ENCODE data around the gene OTOS. TPM values are rescaled to one million over a fixed set of nuclear protein-coding genes. Genes with fewer than 3 reads are reported as not detected.

The OTOS gene
- total RNA-seq, 1 experiment from 2014 or later = not detected

DNA sequence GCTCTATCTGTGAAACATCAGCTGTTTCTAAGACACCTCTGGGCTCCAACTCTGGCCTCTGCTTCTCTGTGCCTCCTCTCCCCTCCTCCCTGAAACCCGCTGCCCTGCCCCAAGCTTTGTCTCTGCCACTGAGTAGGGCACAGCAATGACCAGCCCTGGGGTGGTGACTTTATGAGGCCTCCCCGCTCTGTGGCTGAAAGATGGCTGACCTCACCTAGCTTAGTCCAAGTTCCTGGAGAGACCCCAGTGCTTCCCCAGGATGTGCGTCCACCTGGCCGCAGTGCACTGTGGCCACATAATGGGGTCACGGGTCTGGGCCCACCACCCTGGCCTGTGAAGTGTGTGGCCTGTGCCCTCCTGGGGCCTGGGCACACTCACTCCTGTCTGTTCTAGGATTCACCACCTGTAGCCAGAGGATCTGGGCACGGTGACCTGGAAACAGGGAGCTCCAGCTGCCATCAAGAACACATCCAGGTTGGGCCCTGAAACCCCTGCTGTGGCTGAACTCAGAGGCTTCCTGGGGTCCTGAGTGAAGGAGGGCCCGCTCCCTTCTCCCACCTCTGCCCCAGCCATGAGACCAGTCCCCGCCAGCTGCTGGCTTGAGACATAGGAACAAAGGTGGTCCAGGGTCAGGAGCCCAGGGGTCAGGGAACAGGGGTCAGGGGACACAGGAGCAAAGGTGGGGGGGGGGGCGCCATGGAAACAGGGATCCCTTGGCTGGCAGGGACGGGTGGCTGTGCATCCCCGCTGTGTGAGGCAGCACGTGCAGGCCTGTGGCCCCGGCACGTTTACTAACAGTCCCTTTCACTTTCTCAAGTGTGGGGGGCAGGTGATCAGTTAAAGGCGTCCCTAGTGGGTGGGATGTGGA, 29.3 kb upstream of the OTOS start:
- H3K4me1 Mint-ChIP-seq (ENCODE audit: low read depth, unreplicated experiment) = no peaks in the 10 kb centered on the region
- no peak for DNase-seq
- CTCF ChIA-PET = no interaction called here
- H3K9me3 Mint-ChIP-seq (ENCODE audit: low read depth, unreplicated experiment) = no peaks in the 10 kb centered on the region
- TF ChIP-seq, protein P1, sequence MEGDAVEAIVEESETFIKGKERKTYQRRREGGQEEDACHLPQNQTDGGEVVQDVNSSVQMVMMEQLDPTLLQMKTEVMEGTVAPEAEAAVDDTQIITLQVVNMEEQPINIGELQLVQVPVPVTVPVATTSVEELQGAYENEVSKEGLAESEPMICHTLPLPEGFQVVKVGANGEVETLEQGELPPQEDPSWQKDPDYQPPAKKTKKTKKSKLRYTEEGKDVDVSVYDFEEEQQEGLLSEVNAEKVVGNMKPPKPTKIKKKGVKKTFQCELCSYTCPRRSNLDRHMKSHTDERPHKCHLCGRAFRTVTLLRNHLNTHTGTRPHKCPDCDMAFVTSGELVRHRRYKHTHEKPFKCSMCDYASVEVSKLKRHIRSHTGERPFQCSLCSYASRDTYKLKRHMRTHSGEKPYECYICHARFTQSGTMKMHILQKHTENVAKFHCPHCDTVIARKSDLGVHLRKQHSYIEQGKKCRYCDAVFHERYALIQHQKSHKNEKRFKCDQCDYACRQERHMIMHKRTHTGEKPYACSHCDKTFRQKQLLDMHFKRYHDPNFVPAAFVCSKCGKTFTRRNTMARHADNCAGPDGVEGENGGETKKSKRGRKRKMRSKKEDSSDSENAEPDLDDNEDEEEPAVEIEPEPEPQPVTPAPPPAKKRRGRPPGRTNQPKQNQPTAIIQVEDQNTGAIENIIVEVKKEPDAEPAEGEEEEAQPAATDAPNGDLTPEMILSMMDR (IDR thresholded peaks at IDR 0.05; ENCODE audit: unreplicated experiment) = no peak
- intact Hi-C loops (cut with micrococcal nuclease; ENCODE audit: unreplicated experiment) = no loop called here
- H3K36me3 Mint-ChIP-seq (ENCODE audit: insufficient read depth, unreplicated experiment) = peaks cover under 1% of the 10 kb centered on the region
- H3K27ac Mint-ChIP-seq (ENCODE audit: unreplicated experiment) = no peak overlapping the region
- no TSS peak for BruUV-seq (replicated peaks)
- H3K4me3 Mint-ChIP-seq (ENCODE audit: low read depth, unreplicated experiment) = no peak overlapping the region
- H3K27me3 Mint-ChIP-seq (ENCODE audit: unreplicated experiment) = peaks cover 94% of the 10 kb centered on the region

DNA sequence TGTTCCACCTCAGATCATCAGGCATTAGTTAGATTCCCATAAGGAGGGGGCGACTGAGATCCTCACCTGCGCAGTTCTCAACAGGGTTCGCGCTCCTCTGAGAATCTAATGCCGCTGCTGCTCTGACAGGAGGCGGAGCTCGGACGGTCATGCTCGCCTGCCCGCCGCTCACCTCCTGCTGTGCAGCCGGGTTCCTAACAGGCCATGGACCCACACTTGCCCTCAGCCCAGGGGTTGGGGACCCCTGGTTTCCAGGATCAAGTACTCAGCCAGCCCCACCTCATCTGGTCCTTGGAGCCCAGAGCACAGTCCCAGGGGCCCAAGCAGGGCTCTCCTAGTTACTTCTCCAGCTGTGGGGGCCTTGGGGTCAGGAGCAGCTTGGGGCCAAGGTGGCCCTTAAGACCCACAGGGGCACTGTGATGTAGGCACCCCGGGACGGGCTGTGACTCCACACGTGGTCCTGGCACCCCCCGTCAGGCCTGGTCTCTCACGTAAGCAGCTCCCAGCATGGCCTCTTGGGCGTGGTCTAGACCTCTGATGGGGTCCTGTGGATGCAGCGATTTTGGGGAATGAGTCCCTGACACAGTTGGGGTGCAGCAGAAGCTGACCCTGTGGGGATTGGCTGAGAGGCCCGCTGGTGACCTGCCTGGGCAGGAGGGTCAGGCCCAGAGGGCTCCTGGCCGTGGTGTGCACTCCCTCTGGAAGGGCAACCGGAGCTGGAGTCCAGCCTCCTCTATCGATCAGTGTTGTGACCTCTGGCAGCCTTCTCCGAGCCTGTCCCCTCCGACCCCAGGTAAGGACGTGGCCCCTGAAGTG, 28.3 kb upstream of the OTOS start:
- no peak overlapping the region for H3K4me3 Mint-ChIP-seq (ENCODE audit: low read depth, unreplicated experiment)
- no TSS peak for BruUV-seq (replicated peaks)
- no peaks in the 10 kb centered on the region for H3K9me3 Mint-ChIP-seq (ENCODE audit: low read depth, unreplicated experiment)
- H3K36me3 Mint-ChIP-seq (ENCODE audit: insufficient read depth, unreplicated experiment) = peaks cover 4% of the 10 kb centered on the region
- H3K4me1 Mint-ChIP-seq (ENCODE audit: low read depth, unreplicated experiment) = no peaks in the 10 kb centered on the region
- TF ChIP-seq, protein P1 (IDR thresholded peaks at IDR 0.05; ENCODE audit: unreplicated experiment) = no peak
- peaks cover 94% of the 10 kb centered on the region for H3K27me3 Mint-ChIP-seq (ENCODE audit: unreplicated experiment)
- intact Hi-C loops (cut with micrococcal nuclease; ENCODE audit: unreplicated experiment) = no loop called here
- H3K27ac Mint-ChIP-seq (ENCODE audit: unreplicated experiment) = no peak overlapping the region
- CTCF ChIA-PET = no interaction called here
- no peak for DNase-seq

DNA sequence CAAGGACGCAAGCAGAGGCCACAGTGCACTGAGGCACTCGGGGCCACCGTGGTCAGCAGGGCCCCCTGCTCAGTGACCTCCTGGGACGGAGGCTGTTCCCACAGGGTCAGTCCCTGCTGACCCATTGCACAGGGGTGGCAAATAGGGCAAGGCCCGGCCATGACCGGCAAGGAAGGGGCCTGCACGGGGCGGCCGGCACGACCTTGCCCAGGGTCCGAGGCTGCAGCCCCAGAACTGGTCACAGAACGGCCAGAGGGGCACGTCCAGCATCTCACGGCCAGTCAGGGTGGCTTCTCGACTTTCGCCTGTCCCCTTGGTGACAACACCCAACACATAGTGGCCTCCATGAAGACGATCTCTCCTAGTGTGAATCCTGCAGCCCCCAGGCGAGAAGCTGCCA, 27.6 kb upstream of the OTOS start:
- Mint-ChIP-seq H3K4me1 (ENCODE audit: low read depth, unreplicated experiment) (no peaks in the 10 kb centered on the region), H3K27me3 (ENCODE audit: unreplicated experiment) (peaks cover 94% of the 10 kb centered on the region), H3K9me3 (ENCODE audit: low read depth, unreplicated experiment) (no peaks in the 10 kb centered on the region), H3K27ac (ENCODE audit: unreplicated experiment) (no peak overlapping the region), H3K36me3 (ENCODE audit: insufficient read depth, unreplicated experiment) (peaks cover 4% of the 10 kb centered on the region), H3K4me3 (ENCODE audit: low read depth, unreplicated experiment) (no peak overlapping the region)
- no peak for DNase-seq
- CTCF ChIA-PET = no interaction called here
- intact Hi-C loops (cut with micrococcal nuclease; ENCODE audit: unreplicated experiment) = no loop called here
- TF ChIP-seq, protein P1 (IDR thresholded peaks at IDR 0.05; ENCODE audit: unreplicated experiment) = no peak
- no TSS peak for BruUV-seq (replicated peaks)

DNA sequence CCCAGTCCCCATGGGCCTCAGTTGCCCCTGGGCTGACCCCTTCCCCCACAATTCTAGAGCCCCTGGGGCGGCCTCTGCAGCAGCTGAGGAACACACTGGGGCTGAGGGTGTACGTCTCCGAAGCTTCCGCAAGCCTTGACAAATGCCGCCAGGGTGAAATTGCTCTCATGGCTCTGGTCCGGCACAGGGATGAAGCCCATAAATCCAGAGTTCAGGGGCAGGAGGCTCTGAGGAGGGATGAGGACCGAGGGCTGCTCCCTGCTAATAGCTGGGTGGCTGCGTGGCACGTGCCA, 27.1 kb upstream of the OTOS start:
- DNase-seq = no peak
- Mint-ChIP-seq H3K4me3 (ENCODE audit: low read depth, unreplicated experiment) (no peak overlapping the region), H3K27ac (ENCODE audit: unreplicated experiment) (no peak overlapping the region), H3K36me3 (ENCODE audit: insufficient read depth, unreplicated experiment) (peaks cover 4% of the 10 kb centered on the region), H3K9me3 (ENCODE audit: low read depth, unreplicated experiment) (no peaks in the 10 kb centered on the region), H3K4me1 (ENCODE audit: low read depth, unreplicated experiment) (no peaks in the 10 kb centered on the region), H3K27me3 (ENCODE audit: unreplicated experiment) (peaks cover 94% of the 10 kb centered on the region)
- intact Hi-C loops (cut with micrococcal nuclease; ENCODE audit: unreplicated experiment) = no loop called here
- TF ChIP-seq, protein P1 (IDR thresholded peaks at IDR 0.05; ENCODE audit: unreplicated experiment) = no peak
- BruUV-seq (replicated peaks) = no TSS peak
- CTCF ChIA-PET = no interaction called here

Measured in Calu3 (cell line).